ENCODE results near the gene FLNB. TPM values are rescaled to one million over a fixed set of nuclear protein-coding genes. Genes with fewer than 3 reads are reported as not detected.

Gene FLNB
- total and polyA plus RNA-seq, 2 of the 13 experiments (the other 11 are each of a cell fraction or from before 2014, with no cell fraction given), result 106 to 130 TPM

- TF ChIP-seq CREM (IDR thresholded peaks at IDR 0.05), result peak; percentile 52; the same call in 1 of the 2 replicates
- TF ChIP-seq CREM (CRISPR knock-in tag; IDR thresholded peaks at IDR 0.05), result no peak
- TF ChIP-seq HOXD1 (CRISPR knock-in tag; IDR thresholded peaks at IDR 0.05), result peak; percentile 59; the same call in 1 of the 2 replicates
- TF ChIP-seq SUZ12 (IDR thresholded peaks at IDR 0.05; ENCODE audit: low read depth, low read length), result no peak
- peak; percentile 56; the same call in 1 of the 2 replicates for TF ChIP-seq ZNF224 (CRISPR knock-in tag; IDR thresholded peaks at IDR 0.05)
- peak; percentile 76 for TF ChIP-seq TCF7 (IDR thresholded peaks at IDR 0.05; ENCODE audit: low read depth)
- peak; percentile 96 for TF ChIP-seq SIX1 (CRISPR knock-in tag; IDR thresholded peaks at IDR 0.05; ENCODE audit: borderline replicate concordance)
- no peak for TF ChIP-seq ZNF777 (CRISPR knock-in tag; IDR thresholded peaks at IDR 0.05)
- no peak for TF ChIP-seq ZNF674 (CRISPR knock-in tag; IDR thresholded peaks at IDR 0.05; ENCODE audit: low read depth)
- TF ChIP-seq, protein P1, sequence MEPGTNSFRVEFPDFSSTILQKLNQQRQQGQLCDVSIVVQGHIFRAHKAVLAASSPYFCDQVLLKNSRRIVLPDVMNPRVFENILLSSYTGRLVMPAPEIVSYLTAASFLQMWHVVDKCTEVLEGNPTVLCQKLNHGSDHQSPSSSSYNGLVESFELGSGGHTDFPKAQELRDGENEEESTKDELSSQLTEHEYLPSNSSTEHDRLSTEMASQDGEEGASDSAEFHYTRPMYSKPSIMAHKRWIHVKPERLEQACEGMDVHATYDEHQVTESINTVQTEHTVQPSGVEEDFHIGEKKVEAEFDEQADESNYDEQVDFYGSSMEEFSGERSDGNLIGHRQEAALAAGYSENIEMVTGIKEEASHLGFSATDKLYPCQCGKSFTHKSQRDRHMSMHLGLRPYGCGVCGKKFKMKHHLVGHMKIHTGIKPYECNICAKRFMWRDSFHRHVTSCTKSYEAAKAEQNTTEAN (CRISPR knock-in tag; conservative IDR thresholded peaks at IDR 0.05), result peak; percentile 77; the same call in 1 of the 2 replicates
- TF ChIP-seq ZNF503 (CRISPR knock-in tag; IDR thresholded peaks at IDR 0.05), result peak; percentile 66; the same call in 1 of the 2 replicates
- 0 out of 2 replicates have a peak, but pooled peaks have one; percentile 66 for TF ChIP-seq ZMAT3 (CRISPR knock-in tag; conservative IDR thresholded peaks at IDR 0.05)
- TF ChIP-seq ZNF317 (CRISPR knock-in tag; IDR thresholded peaks at IDR 0.05), result peak; percentile 92
- TF ChIP-seq, protein P2, sequence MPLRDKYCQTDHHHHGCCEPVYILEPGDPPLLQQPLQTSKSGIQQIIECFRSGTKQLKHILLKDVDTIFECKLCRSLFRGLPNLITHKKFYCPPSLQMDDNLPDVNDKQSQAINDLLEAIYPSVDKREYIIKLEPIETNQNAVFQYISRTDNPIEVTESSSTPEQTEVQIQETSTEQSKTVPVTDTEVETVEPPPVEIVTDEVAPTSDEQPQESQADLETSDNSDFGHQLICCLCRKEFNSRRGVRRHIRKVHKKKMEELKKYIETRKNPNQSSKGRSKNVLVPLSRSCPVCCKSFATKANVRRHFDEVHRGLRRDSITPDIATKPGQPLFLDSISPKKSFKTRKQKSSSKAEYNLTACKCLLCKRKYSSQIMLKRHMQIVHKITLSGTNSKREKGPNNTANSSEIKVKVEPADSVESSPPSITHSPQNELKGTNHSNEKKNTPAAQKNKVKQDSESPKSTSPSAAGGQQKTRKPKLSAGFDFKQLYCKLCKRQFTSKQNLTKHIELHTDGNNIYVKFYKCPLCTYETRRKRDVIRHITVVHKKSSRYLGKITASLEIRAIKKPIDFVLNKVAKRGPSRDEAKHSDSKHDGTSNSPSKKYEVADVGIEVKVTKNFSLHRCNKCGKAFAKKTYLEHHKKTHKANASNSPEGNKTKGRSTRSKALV (CRISPR knock-in tag; IDR thresholded peaks at IDR 0.05), result peak; percentile 71; the same call in 1 of the 2 replicates
- peak; percentile 23; the same call in 1 of the 2 replicates for TF ChIP-seq ZNF605 (CRISPR knock-in tag; IDR thresholded peaks at IDR 0.05)
- TF ChIP-seq RCOR2 (CRISPR knock-in tag; IDR thresholded peaks at IDR 0.05), result peak; percentile 45; the same call in 1 of the 2 replicates
- peak; percentile 74 for TF ChIP-seq RARA (CRISPR knock-in tag; IDR thresholded peaks at IDR 0.05)
- TF ChIP-seq ASH2L (IDR thresholded peaks at IDR 0.05; ENCODE audit: insufficient read length, low read depth, low read length), result peak; percentile 23
- peak; percentile 58; the same call in 1 of the 2 replicates for TF ChIP-seq HDAC2 (CRISPR knock-in tag; IDR thresholded peaks at IDR 0.05)
- peak; percentile 57; the same call in 1 of the 2 replicates for TF ChIP-seq REPIN1 (CRISPR knock-in tag; IDR thresholded peaks at IDR 0.05; ENCODE audit: borderline replicate concordance, low read depth)
Observed at GRCh38 chr3:58173669-58174398, 165.6 kb downstream of the FLNB start (continued).
